Endothelial cell (in vitro differentiated cells): ENCODE results near the gene ALOX15B. TPM values are rescaled to one million over a fixed set of nuclear protein-coding genes. Genes with fewer than 3 reads are reported as not detected.

Source experiments
- DNase-seq: peaks from one replicate; pipeline ENCODE4 v3.0.0; 2021; ENCODE audit warnings: low spot score
- H3K27ac Mint-ChIP-seq: one replicate; pipeline ENCODE4 v1.8.0; 2021; ENCODE audit warnings: mixed read lengths, inconsistent platforms; ENCODE audit not compliant: unreplicated experiment
- H3K27me3 Mint-ChIP-seq: one replicate; pipeline ENCODE4 v1.8.0; 2021; ENCODE audit warnings: mild to moderate bottlenecking, moderate library complexity, mixed read lengths, inconsistent platforms; ENCODE audit not compliant: unreplicated experiment
- H3K36me3 Mint-ChIP-seq: one replicate; pipeline ENCODE4 v1.8.0; 2021; ENCODE audit warnings: mild to moderate bottlenecking, low read depth, mixed read lengths, inconsistent platforms; ENCODE audit not compliant: unreplicated experiment
- H3K4me1 Mint-ChIP-seq: one replicate; pipeline ENCODE4 v1.8.0; 2021; ENCODE audit warnings: mild to moderate bottlenecking, mixed read lengths, inconsistent platforms; ENCODE audit not compliant: unreplicated experiment
- H3K4me3 Mint-ChIP-seq: one replicate; pipeline ENCODE4 v1.8.0; 2021; ENCODE audit warnings: mild to moderate bottlenecking, mixed read lengths, inconsistent platforms; ENCODE audit not compliant: unreplicated experiment
- H3K9me3 Mint-ChIP-seq: one replicate; pipeline ENCODE4 v1.8.0; 2021; ENCODE audit warnings: mixed read lengths, inconsistent platforms; ENCODE audit not compliant: unreplicated experiment
- total RNA-seq: library from RNA; stranded (reverse); fragmentation: NEBNext Ultra II Directional; extraction: Animal tissue kit (Norgen Biotek cat#: 25700); gene quantifications from one replicate; pipeline ENCODE4 v1.2.1, GENCODE V29; 2021; ENCODE audit not compliant: unreplicated experiment
- TF ChIP-seq, protein P1 (sequence below): fragments of 200-600 bp; sonication (generic); IDR thresholded peaks from one replicate; pipeline ENCODE4 v1.5.0; 2021; ENCODE audit warnings: antibody characterized with exemption; ENCODE audit not compliant: unreplicated experiment

ALOX15B gene
- total RNA-seq, 1 donor from 2014 or later, result 0.13 TPM

- Mint-ChIP-seq H3K27me3 (peaks cover 10% of the 10 kb centered on the region), H3K36me3 (peaks cover 5% of the 10 kb centered on the region), H3K9me3 (no peaks in the 10 kb centered on the region), H3K4me1 (no peaks in the 10 kb centered on the region), H3K4me3 (no peak overlapping the region), H3K27ac (no peak overlapping the region)
- DNase-seq, result no peak
- TF ChIP-seq, protein P1, sequence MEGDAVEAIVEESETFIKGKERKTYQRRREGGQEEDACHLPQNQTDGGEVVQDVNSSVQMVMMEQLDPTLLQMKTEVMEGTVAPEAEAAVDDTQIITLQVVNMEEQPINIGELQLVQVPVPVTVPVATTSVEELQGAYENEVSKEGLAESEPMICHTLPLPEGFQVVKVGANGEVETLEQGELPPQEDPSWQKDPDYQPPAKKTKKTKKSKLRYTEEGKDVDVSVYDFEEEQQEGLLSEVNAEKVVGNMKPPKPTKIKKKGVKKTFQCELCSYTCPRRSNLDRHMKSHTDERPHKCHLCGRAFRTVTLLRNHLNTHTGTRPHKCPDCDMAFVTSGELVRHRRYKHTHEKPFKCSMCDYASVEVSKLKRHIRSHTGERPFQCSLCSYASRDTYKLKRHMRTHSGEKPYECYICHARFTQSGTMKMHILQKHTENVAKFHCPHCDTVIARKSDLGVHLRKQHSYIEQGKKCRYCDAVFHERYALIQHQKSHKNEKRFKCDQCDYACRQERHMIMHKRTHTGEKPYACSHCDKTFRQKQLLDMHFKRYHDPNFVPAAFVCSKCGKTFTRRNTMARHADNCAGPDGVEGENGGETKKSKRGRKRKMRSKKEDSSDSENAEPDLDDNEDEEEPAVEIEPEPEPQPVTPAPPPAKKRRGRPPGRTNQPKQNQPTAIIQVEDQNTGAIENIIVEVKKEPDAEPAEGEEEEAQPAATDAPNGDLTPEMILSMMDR, result no peak
These were observed 35.9 kb upstream of the ALOX15B start for GRCh38 chr17:8002721-8003593.

- TF ChIP-seq, protein P1, result no peak
- Mint-ChIP-seq H3K9me3 (no peaks in the 10 kb centered on the region), H3K27me3 (peaks cover 10% of the 10 kb centered on the region), H3K4me1 (no peaks in the 10 kb centered on the region), H3K36me3 (peaks cover 5% of the 10 kb centered on the region), H3K27ac (no peak overlapping the region), H3K4me3 (no peak overlapping the region)
- no peak for DNase-seq
These were observed 35.2 kb upstream of the ALOX15B start for GRCh38 chr17:8003594-8004181.

- H3K27ac Mint-ChIP-seq, result no peak overlapping the region
These were observed 34.0 kb upstream of the ALOX15B start for GRCh38 chr17:8004899-8005298.

DNA sequence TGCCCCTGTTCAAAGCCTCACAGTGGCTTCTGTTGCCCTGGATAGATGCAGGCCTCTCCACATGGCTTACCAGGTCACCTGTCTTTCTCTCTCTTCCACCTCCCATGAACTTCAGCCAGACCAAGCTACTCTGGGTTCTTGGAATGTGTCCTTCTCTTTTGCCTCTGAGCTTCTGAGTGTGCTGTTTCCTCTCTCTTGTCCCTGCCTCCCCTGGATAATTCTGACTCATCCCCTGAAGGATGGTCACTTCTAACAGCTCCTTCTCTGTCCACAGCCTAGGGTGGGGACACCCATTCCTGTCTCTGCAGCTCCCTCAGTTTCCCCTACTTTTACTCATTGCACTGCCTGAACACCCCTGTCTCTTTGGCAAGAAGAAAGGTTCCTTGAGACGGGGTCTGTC, 33.5 kb upstream of the ALOX15B start:
- Mint-ChIP-seq H3K4me1 (no peaks in the 10 kb centered on the region), H3K27me3 (peaks cover 14% of the 10 kb centered on the region), H3K36me3 (peaks cover 5% of the 10 kb centered on the region), H3K27ac (no peak overlapping the region), H3K9me3 (no peaks in the 10 kb centered on the region), H3K4me3 (no peak overlapping the region)
- TF ChIP-seq, protein P1, result no peak
- no peak for DNase-seq

More at GRCh38 chr17:8004899-8005298, 34.0 kb upstream of the ALOX15B start:
- Mint-ChIP-seq H3K36me3 (peaks cover 5% of the 10 kb centered on the region), H3K9me3 (no peaks in the 10 kb centered on the region), H3K4me1 (no peaks in the 10 kb centered on the region), H3K4me3 (no peak overlapping the region), H3K27me3 (peaks cover 11% of the 10 kb centered on the region)
- DNase-seq, result no peak
- TF ChIP-seq, protein P1, result no peak
